Natural killer cell (primary cell): Measurements from ENCODE around the gene USP34. TPM values are rescaled to one million over a fixed set of nuclear protein-coding genes. Genes with fewer than 3 reads are reported as not detected.
A peak's percentile ranks its signal among the peaks of the same experiment; 100 is the strongest.

Experiments used
- ATAC-seq, 3 donors: fragments of 150-1000 bp in 2 of 3; fragments of 200-7000 bp in 1 of 3; cut with Tn5 transposase; 1 replicate in 1 of 3; 2 replicates in 2 of 3; pipeline ENCODE4 v1.10.0; 2021; ENCODE audit warnings: mild to moderate bottlenecking in 2 of 3, moderate library complexity in 2 of 3
- DNase-seq, 2 donors: peaks; one replicate each; pipeline versions ENCODE4 v3.0.0 to v3.0.0-alpha.2; 2013 to 2021; ENCODE audit warnings: mixed read lengths in 1 of 2
- H3K27ac ChIP-seq: one replicate; pipeline ENCODE4 v1.5.1; 2013; ENCODE audit warnings: mild to moderate bottlenecking, low read length
- H3K27me3 ChIP-seq: one replicate; pipeline ENCODE4 v1.6.1; 2013; ENCODE audit warnings: low read length; ENCODE audit not compliant: control insufficient read depth, insufficient read depth
- H3K36me3 ChIP-seq: one replicate; pipeline ENCODE4 v1.6.1; 2013; ENCODE audit warnings: low read length; ENCODE audit not compliant: control insufficient read depth, insufficient read depth
- H3K4me1 ChIP-seq: one replicate; pipeline ENCODE4 v1.6.1; 2013; ENCODE audit warnings: low read length; ENCODE audit not compliant: control insufficient read depth, insufficient read depth
- H3K4me3 ChIP-seq: one replicate; pipeline ENCODE4 v1.5.1; 2013; ENCODE audit warnings: low read length
- H3K9me3 ChIP-seq: one replicate; pipeline ENCODE4 v1.6.1; 2013; ENCODE audit warnings: low read length; ENCODE audit not compliant: control insufficient read depth, insufficient read depth
- H3K27ac Mint-ChIP-seq, 2 donors: one replicate each; pipeline ENCODE4 v1.8.0; 2022; ENCODE audit warnings: mild to moderate bottlenecking in 2 of 2, mixed read lengths in 2 of 2, moderate library complexity in 1 of 2
- H3K27me3 Mint-ChIP-seq, 2 donors: one replicate each; pipeline ENCODE4 v1.8.0; 2022; ENCODE audit warnings: low read depth in 2 of 2, mixed read lengths in 2 of 2
- H3K36me3 Mint-ChIP-seq: one replicate; pipeline ENCODE4 v1.8.0; 2022; ENCODE audit warnings: mixed read lengths
- H3K4me1 Mint-ChIP-seq, 2 donors: one replicate each; pipeline ENCODE4 v1.8.0; 2022; ENCODE audit warnings: mixed read lengths in 2 of 2
- H3K4me3 Mint-ChIP-seq: one replicate; pipeline ENCODE4 v1.8.0; 2022; ENCODE audit warnings: mild to moderate bottlenecking, moderate library complexity, mixed read lengths
- H3K9me3 Mint-ChIP-seq, 2 donors: one replicate each; pipeline ENCODE4 v1.8.0; 2022; ENCODE audit warnings: mixed read lengths in 2 of 2
- WGBS: methylation state at CpG from one replicate; pipeline ENCODE4 v1.1.7; 2013; ENCODE audit warnings: missing lambda C conversion rate; ENCODE audit not compliant: insufficient coverage; 5-methylcytosine and 5-hydroxymethylcytosine counted together
- intact Hi-C: fragments of 100-400 bp; cut with micrococcal nuclease; formaldehyde crosslinking; loops from one replicate; pipeline ENCODE4 v1.14.2; 2022
- total RNA-seq, 4 donors: library from RNA; stranded (reverse); fragments of 120-200 nt in 1 of 4; gene quantifications; one replicate each; pipeline versions ENCODE4 v1.2.3 to v1.2.4, GENCODE V29; 2013 to 2022
- TF ChIP-seq, protein P1 (sequence below): fragments of 200-600 bp; IDR thresholded peaks from one replicate; pipeline ENCODE4 v1.8.0; 2022; ENCODE audit warnings: antibody characterized with exemption

Gene USP34
- total RNA-seq, 3 donors from 2014 or later (not counting 1 experiment from before 2014, with no cell fraction given), result 184 to 204 (median 199) TPM

DNA sequence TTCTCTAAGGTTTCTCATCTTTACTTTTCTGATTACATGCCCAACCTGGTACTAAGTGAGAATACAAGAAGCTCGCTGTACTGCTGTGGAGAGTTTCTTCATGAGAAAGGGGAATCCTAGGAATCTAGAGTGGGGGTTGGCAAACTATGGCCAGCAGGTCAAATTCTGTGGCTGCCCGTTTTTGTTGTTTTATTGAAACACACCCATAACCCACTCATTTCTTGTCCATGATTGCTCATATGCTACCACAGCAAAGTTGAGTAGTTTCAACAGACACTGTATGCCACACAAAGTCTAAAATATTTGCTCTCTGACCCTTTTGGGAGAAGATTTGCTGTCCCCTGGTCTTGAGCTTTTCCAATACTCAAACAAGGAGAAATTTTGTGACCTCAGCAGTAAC is 250.1 kb downstream of the USP34 start:
- Histone ChIP-seq H3K36me3 (peaks cover 58% of the 10 kb centered on the region), H3K27me3 (no peaks in the 10 kb centered on the region), H3K27ac (no peak overlapping the region), H3K9me3 (no peaks in the 10 kb centered on the region), H3K4me1 (no peaks in the 10 kb centered on the region), H3K4me3 (no peak overlapping the region)
- H3K27ac Mint-ChIP-seq, result peak overlapping the region; percentile 5
- no peaks in the 10 kb centered on the region for H3K9me3 Mint-ChIP-seq
- H3K4me1 Mint-ChIP-seq, result no peaks in the 10 kb centered on the region
- ATAC-seq (no peak), DNase-seq (no peak)
- 94% methylated on average over 2 of the region's 2 CpGs for WGBS
- no peaks in the 10 kb centered on the region for H3K27me3 Mint-ChIP-seq
- no peak overlapping the region for H3K4me3 Mint-ChIP-seq
- H3K36me3 Mint-ChIP-seq, result peaks cover 7% of the 10 kb centered on the region
- intact Hi-C loops, result no loop called here
- TF ChIP-seq, protein P1, sequence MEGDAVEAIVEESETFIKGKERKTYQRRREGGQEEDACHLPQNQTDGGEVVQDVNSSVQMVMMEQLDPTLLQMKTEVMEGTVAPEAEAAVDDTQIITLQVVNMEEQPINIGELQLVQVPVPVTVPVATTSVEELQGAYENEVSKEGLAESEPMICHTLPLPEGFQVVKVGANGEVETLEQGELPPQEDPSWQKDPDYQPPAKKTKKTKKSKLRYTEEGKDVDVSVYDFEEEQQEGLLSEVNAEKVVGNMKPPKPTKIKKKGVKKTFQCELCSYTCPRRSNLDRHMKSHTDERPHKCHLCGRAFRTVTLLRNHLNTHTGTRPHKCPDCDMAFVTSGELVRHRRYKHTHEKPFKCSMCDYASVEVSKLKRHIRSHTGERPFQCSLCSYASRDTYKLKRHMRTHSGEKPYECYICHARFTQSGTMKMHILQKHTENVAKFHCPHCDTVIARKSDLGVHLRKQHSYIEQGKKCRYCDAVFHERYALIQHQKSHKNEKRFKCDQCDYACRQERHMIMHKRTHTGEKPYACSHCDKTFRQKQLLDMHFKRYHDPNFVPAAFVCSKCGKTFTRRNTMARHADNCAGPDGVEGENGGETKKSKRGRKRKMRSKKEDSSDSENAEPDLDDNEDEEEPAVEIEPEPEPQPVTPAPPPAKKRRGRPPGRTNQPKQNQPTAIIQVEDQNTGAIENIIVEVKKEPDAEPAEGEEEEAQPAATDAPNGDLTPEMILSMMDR, result no peak

- no peak for ATAC-seq
- Histone ChIP-seq H3K4me1 (no peaks in the 10 kb centered on the region), H3K27me3 (no peaks in the 10 kb centered on the region), H3K36me3 (peaks cover 55% of the 10 kb centered on the region), H3K9me3 (no peaks in the 10 kb centered on the region), H3K4me3 (no peak overlapping the region), H3K27ac (no peak overlapping the region)
- Mint-ChIP-seq H3K4me3 (no peak overlapping the region), H3K27me3 (no peaks in the 10 kb centered on the region), H3K27ac (peak overlapping the region in 1 of 2 donors; percentile 50), H3K36me3 (peaks cover 7% of the 10 kb centered on the region), H3K4me1 (no peaks in the 10 kb centered on the region), H3K9me3 (no peaks in the 10 kb centered on the region)
- TF ChIP-seq, protein P1, result no peak
- DNase-seq, result no peak
- 100% methylated on average over 1 of the region's 2 CpGs for WGBS
- intact Hi-C loops, result no loop called here
Measured at GRCh38 chr2:61218817-61219170, 252.1 kb downstream of the USP34 start.

GRCh38 chr2:61218076-61218816 is 252.6 kb downstream of the USP34 start:
- Histone ChIP-seq H3K4me3 (no peak overlapping the region), H3K4me1 (no peaks in the 10 kb centered on the region), H3K27me3 (no peaks in the 10 kb centered on the region), H3K9me3 (no peaks in the 10 kb centered on the region), H3K36me3 (peaks cover 57% of the 10 kb centered on the region), H3K27ac (no peak overlapping the region)
- H3K27me3 Mint-ChIP-seq, result no peaks in the 10 kb centered on the region
- H3K4me3 Mint-ChIP-seq, result no peak overlapping the region
- H3K9me3 Mint-ChIP-seq, result no peaks in the 10 kb centered on the region
- H3K27ac Mint-ChIP-seq, result peak overlapping the region in 1 of 2 donors; percentile 50
- intact Hi-C loops, result no loop called here
- H3K36me3 Mint-ChIP-seq, result peaks cover 7% of the 10 kb centered on the region
- DNase-seq (no peak), ATAC-seq (no peak)
- 100% methylated on average over 3 of the region's 4 CpGs for WGBS
- H3K4me1 Mint-ChIP-seq, result no peaks in the 10 kb centered on the region
- TF ChIP-seq, protein P1, result no peak

DNA sequence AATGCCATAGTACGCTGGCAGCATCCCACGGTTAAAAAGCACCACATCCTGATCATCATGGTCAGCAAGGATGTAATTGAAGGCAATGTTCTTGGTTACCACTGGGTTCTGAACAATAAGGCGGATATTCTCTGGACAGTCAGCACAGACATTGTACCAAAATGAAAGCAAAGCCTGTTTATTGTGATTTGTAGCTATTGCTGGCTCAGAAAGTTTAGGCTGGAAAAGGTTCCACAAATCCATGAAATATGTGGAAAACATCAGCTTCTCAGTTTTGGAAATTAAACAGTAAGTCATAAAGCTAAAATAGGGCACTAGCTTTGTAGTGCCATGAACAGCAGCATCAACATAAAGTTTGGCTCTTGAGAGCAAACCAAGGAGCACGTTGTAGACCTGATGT is 256.7 kb downstream of the USP34 start:
- H3K9me3 ChIP-seq, result no peaks in the 10 kb centered on the region
- WGBS, result 100% methylated on average over 4 of the region's 4 CpGs
- H3K4me3 Mint-ChIP-seq, result no peak overlapping the region
- H3K4me1 ChIP-seq, result no peaks in the 10 kb centered on the region
- DNase-seq (no peak), ATAC-seq (no peak)
- no peak overlapping the region for H3K27ac Mint-ChIP-seq
- no peaks in the 10 kb centered on the region for H3K9me3 Mint-ChIP-seq
- TF ChIP-seq, protein P1, result no peak
- no peak overlapping the region for H3K4me3 ChIP-seq
- no peaks in the 10 kb centered on the region for H3K4me1 Mint-ChIP-seq
- peaks cover 7% of the 10 kb centered on the region for H3K36me3 Mint-ChIP-seq
- intact Hi-C loops, result no loop called here
- H3K36me3 ChIP-seq, result peaks cover 55% of the 10 kb centered on the region
- H3K27me3 ChIP-seq, result no peaks in the 10 kb centered on the region
- no peak overlapping the region for H3K27ac ChIP-seq
- no peaks in the 10 kb centered on the region for H3K27me3 Mint-ChIP-seq
